H1 (cell line): ENCODE measurements around the gene PDHX. TPM values are rescaled to one million over a fixed set of nuclear protein-coding genes. Genes with fewer than 3 reads are reported as not detected.

Experiments used
- CTCF ChIA-PET: fragments of 300-600 bp; sonication (Branson Sonifier 250); formaldehyde crosslinking; loops from one replicate; lab custom pipeline; 2021; ENCODE audit not compliant: partially characterized antibody; lab: Charles Lee
- POLR2A ChIA-PET: fragments of 300-600 bp; sonication (Branson Sonifier 250); formaldehyde crosslinking; loops from one replicate; lab custom pipeline; 2021; ENCODE audit warnings: inconsistent platforms; ENCODE audit not compliant: partially characterized antibody; lab: Charles Lee
- DNase-seq, 2 experiments: peaks; one replicate each; pipeline versions ENCODE4 v3.0.0 to v3.0.0-alpha.2; 2010 to 2022; ENCODE audit warnings: low spot score in 2 of 2, low read depth in 1 of 2, mixed read lengths in 1 of 2
- FAIRE-seq: peaks from 2 replicates; lab custom pipeline; 2011; peaks lifted over from hg19 to GRCh38; lab: Jason Lieb, UNC
- H2AFZ ChIP-seq: 2 replicates; pipeline ENCODE4 v1.8.1; 2012; ENCODE audit warnings: low read length, inconsistent platforms
- H2AK5ac ChIP-seq: 2 replicates; pipeline ENCODE4 v1.6.1; 2013; ENCODE audit warnings: low read depth, low read length
- H2BK120ac ChIP-seq: replicated peaks from 2 replicates; pipeline ENCODE3; 2013; ENCODE audit warnings: low read depth, low read length, inconsistent platforms
- H2BK12ac ChIP-seq: 2 replicates; pipeline ENCODE4 v1.6.1; 2013; ENCODE audit warnings: low read depth, low read length
- H2BK15ac ChIP-seq: 2 replicates; pipeline ENCODE4 v1.6.1; 2013; ENCODE audit warnings: low read length
- H2BK20ac ChIP-seq: 2 replicates; pipeline ENCODE4 v1.6.1; 2013; ENCODE audit warnings: low read length
- H2BK5ac ChIP-seq: 2 replicates; pipeline ENCODE4 v1.6.1; 2013; ENCODE audit warnings: low read depth, low read length
- H3K14ac ChIP-seq: 2 replicates; pipeline ENCODE4 v1.6.1; 2013; ENCODE audit warnings: inconsistent platforms; ENCODE audit not compliant: insufficient read length
- H3K18ac ChIP-seq: 2 replicates; pipeline ENCODE4 v1.6.1; 2013; ENCODE audit warnings: low read length; ENCODE audit errors: extremely low read depth
- H3K23ac ChIP-seq: 2 replicates; pipeline ENCODE4 v1.6.1; 2013; ENCODE audit warnings: inconsistent platforms; ENCODE audit not compliant: insufficient read length
- H3K23me2 ChIP-seq: 2 replicates; pipeline ENCODE4 v1.6.1; 2013; ENCODE audit warnings: low read depth, low read length
- H3K27ac ChIP-seq: 2 replicates; pipeline ENCODE4 v1.6.1; 2011; ENCODE audit warnings: low read depth, low read length, inconsistent platforms
- H3K27me3 ChIP-seq, 4 experiments: replicated peaks in 1 of 4; 1 replicate in 1 of 4; 2 replicates in 3 of 4; pipeline versions ENCODE4 v1.6.1 to v1.8.1; 2011 to 2013; ENCODE audit warnings: low read length in 3 of 4, mild to moderate bottlenecking in 3 of 4, inconsistent platforms in 2 of 4, mixed read lengths in 2 of 4, moderate library complexity in 1 of 4; ENCODE audit not compliant: control insufficient read depth in 3 of 4, insufficient read depth in 3 of 4; ENCODE audit errors: extremely low read depth in 1 of 4
- H3K36me3 ChIP-seq, 4 experiments: 2 replicates each; pipeline versions ENCODE4 v1.6.1 to v1.8.1; 2011 to 2013; ENCODE audit warnings: mild to moderate bottlenecking in 4 of 4, low read length in 3 of 4, moderate library complexity in 2 of 4, control low read depth in 1 of 4, inconsistent platforms in 1 of 4; ENCODE audit not compliant: insufficient read depth in 4 of 4, control insufficient read depth in 2 of 4
- H3K4ac ChIP-seq: replicated peaks from 2 replicates; pipeline ENCODE3; 2013; ENCODE audit warnings: low read length, low read depth, mixed read lengths, inconsistent platforms; ENCODE audit not compliant: insufficient read length
- H3K4me1 ChIP-seq, 4 experiments: replicated peaks in 1 of 4; 1 replicate in 1 of 4; 2 replicates in 3 of 4; pipeline versions ENCODE4 v1.6.1 to v1.8.1; 2011 to 2013; ENCODE audit warnings: low read length in 3 of 4, inconsistent platforms in 2 of 4, mixed read lengths in 1 of 4; ENCODE audit not compliant: insufficient read depth in 4 of 4, control insufficient read depth in 3 of 4
- H3K4me2 ChIP-seq, 2 experiments: 2 replicates each; pipeline versions ENCODE4 v1.6.1 to v1.8.1; 2011 to 2013; ENCODE audit warnings: low read depth in 2 of 2, low read length in 2 of 2, control low read depth in 1 of 2, inconsistent platforms in 1 of 2, mild to moderate bottlenecking in 1 of 2; ENCODE audit not compliant: insufficient read depth in 1 of 2
- H3K4me3 ChIP-seq, 4 experiments: fragments of 200-600, 300-600 bp in 1 of 4; sonication (generic), shearing (Covaris generic), sonication (Bioruptor Twin) in 1 of 4; 2 replicates each; pipeline versions ENCODE4 v1.5.1 to v1.8.1; 2011 to 2016; ENCODE audit warnings: low read length in 4 of 4, low read depth in 3 of 4, control low read depth in 2 of 4, inconsistent platforms in 2 of 4, mild to moderate bottlenecking in 2 of 4, mixed read lengths in 1 of 4, moderate library complexity in 1 of 4; ENCODE audit not compliant: insufficient read depth in 2 of 4; ENCODE audit errors: extremely low read depth in 1 of 4
- H3K56ac ChIP-seq: replicated peaks from 2 replicates; pipeline ENCODE3; 2013; ENCODE audit warnings: low read depth, mild to moderate bottlenecking, mixed read lengths, low read length, inconsistent platforms; ENCODE audit not compliant: insufficient read length
- H3K79me1 ChIP-seq: 2 replicates; pipeline ENCODE4 v1.6.1; 2013; ENCODE audit warnings: low read depth, low read length, control low read depth
- H3K79me2 ChIP-seq, 2 experiments: 2 replicates each; pipeline versions ENCODE4 v1.6.1 to v1.8.1; 2012 to 2013; ENCODE audit warnings: low read length in 2 of 2, mild to moderate bottlenecking in 2 of 2, inconsistent platforms in 1 of 2; ENCODE audit not compliant: insufficient read depth in 2 of 2, control insufficient read depth in 1 of 2
- H3K9ac ChIP-seq, 4 experiments: replicated peaks in 1 of 4; 1 replicate in 1 of 4; 2 replicates in 3 of 4; pipeline versions ENCODE4 v1.6.1 to v1.8.1; 2011 to 2013; ENCODE audit warnings: low read depth in 3 of 4, low read length in 3 of 4, control low read depth in 2 of 4, mild to moderate bottlenecking in 2 of 4, moderate library complexity in 2 of 4, inconsistent platforms in 1 of 4; ENCODE audit errors: extremely low read depth in 1 of 4
- H3K9me3 ChIP-seq, 2 experiments: 2 replicates each; pipeline versions ENCODE4 v1.6.1 to v1.8.1; 2012 to 2013; ENCODE audit warnings: mild to moderate bottlenecking in 2 of 2, moderate library complexity in 2 of 2, control low read depth in 1 of 2, inconsistent platforms in 1 of 2, low read depth in 1 of 2, low read length in 1 of 2, mixed read lengths in 1 of 2; ENCODE audit not compliant: insufficient read depth in 2 of 2
- H4K20me1 ChIP-seq, 2 experiments: replicated peaks in 1 of 2; 2 replicates each; pipeline versions ENCODE3 to v1.8.1; 2011 to 2013; ENCODE audit warnings: inconsistent platforms in 2 of 2, low read length in 2 of 2, mild to moderate bottlenecking in 1 of 2; ENCODE audit not compliant: insufficient read depth in 2 of 2, control insufficient read depth in 1 of 2
- H4K5ac ChIP-seq: 2 replicates; pipeline ENCODE4 v1.6.1; 2013; ENCODE audit warnings: low read length, low read depth, mixed read lengths, inconsistent platforms; ENCODE audit not compliant: insufficient read length
- H4K8ac ChIP-seq: 2 replicates; pipeline ENCODE4 v1.8.0; 2013; ENCODE audit warnings: mild to moderate bottlenecking, moderate library complexity, low read length, inconsistent platforms; ENCODE audit not compliant: insufficient read depth; ENCODE audit errors: extremely low read depth
- H4K91ac ChIP-seq: replicated peaks from 2 replicates; pipeline ENCODE3; 2013; ENCODE audit warnings: low read length, mixed read lengths, inconsistent platforms; ENCODE audit not compliant: insufficient read length
- BCL11A ChIP-seq, 2 experiments: IDR thresholded peaks; one replicate each; pipeline ENCODE4 v1.6.1; 2011; ENCODE audit warnings: low read depth in 2 of 2, low read length in 2 of 2, mild to moderate bottlenecking in 2 of 2
- CBX8 ChIP-seq: fragments of 300-800, 300-1000 bp; sonication (generic); IDR thresholded peaks from 2 replicates; pipeline ENCODE4 v1.7.1; 2016; ENCODE audit warnings: low read depth, low read length, borderline replicate concordance
- CHD2 ChIP-seq: IDR thresholded peaks from 2 replicates; pipeline ENCODE4 v1.6.1; 2012; ENCODE audit warnings: low read length, improper control_type of control experiment
- FOSL1 ChIP-seq: IDR thresholded peaks from 2 replicates; pipeline ENCODE4 v1.6.1; 2011; ENCODE audit warnings: mild to moderate bottlenecking, low read depth, low read length, moderate library complexity; ENCODE audit not compliant: insufficient read depth
- GABPA ChIP-seq: IDR thresholded peaks from 2 replicates; pipeline ENCODE4 v1.6.1; 2011; ENCODE audit warnings: mild to moderate bottlenecking, low read length, moderate library complexity, borderline replicate concordance; ENCODE audit not compliant: insufficient read depth
- KDM4A ChIP-seq: IDR thresholded peaks from one replicate; pipeline ENCODE4 v1.7.1; 2012; ENCODE audit warnings: low read depth, mild to moderate bottlenecking, moderate library complexity, low read length, inconsistent platforms; ENCODE audit not compliant: severe bottlenecking
- NANOG ChIP-seq: IDR thresholded peaks from 2 replicates; pipeline ENCODE4 v1.6.1; 2011; ENCODE audit warnings: low read length, low read depth, mild to moderate bottlenecking, inconsistent platforms; ENCODE audit not compliant: insufficient read depth, poor library complexity, severe bottlenecking
- NRF1 ChIP-seq: IDR thresholded peaks from 2 replicates; pipeline ENCODE4 v1.6.1; 2011; ENCODE audit warnings: mild to moderate bottlenecking, low read depth, low read length, improper control_type of control experiment
- SAP30 ChIP-seq: fragments of 300-600 bp; sonication (generic); IDR thresholded peaks from 2 replicates; pipeline ENCODE4 v1.7.1; 2012; ENCODE audit warnings: low read length, moderate library complexity, mild to moderate bottlenecking, inconsistent platforms; ENCODE audit not compliant: insufficient read depth, insufficient replicate concordance
- SIX5 ChIP-seq: IDR thresholded peaks from 2 replicates; pipeline ENCODE4 v1.6.1; 2011; ENCODE audit warnings: mild to moderate bottlenecking, low read depth, low read length
- TAF1 ChIP-seq: IDR thresholded peaks from 2 replicates; pipeline ENCODE4 v1.6.1; 2011; ENCODE audit warnings: mild to moderate bottlenecking, low read depth, low read length
- WGBS, 2 experiments: shearing (Covaris generic) in 1 of 2; methylation state at CpG; one replicate each; pipeline versions ENCODE4 v1.1.6 to v1.1.7; 2013 to 2015; ENCODE audit warnings: low lambda C conversion rate in 2 of 2, mixed read lengths in 2 of 2, inconsistent platforms in 1 of 2, low coverage in 1 of 2, missing lambda C conversion rate in 1 of 2; ENCODE audit not compliant: insufficient replicate concordance in 2 of 2, insufficient coverage in 1 of 2, insufficient read length in 1 of 2; ENCODE audit errors: extremely low coverage in 1 of 2, missing lambda C conversion rate in 1 of 2; 5-methylcytosine and 5-hydroxymethylcytosine counted together
- polyA plus RNA-seq, 7 experiments: library from polyadenylated mRNA; depleted of rRNA in 3 of 7; stranded (reverse) in 5 of 7; unstranded in 2 of 7; fragments of >200 nt in 5 of 7; fragments of 200-250 nt in 2 of 7; gene quantifications; 1 replicate in 5 of 7; 2 replicates in 1 of 7; 4 replicates in 1 of 7; pipeline versions ENCODE4 v1.2.1 to v1.2.3, GENCODE V29; 2011 to 2013; ENCODE audit warnings: missing spikeins in 2 of 7, mixed read lengths in 2 of 7
- total RNA-seq: library from RNA; stranded (reverse); fragmentation: NEBNext Ultra II Directional; extraction: Animal tissue kit (Norgen Biotek cat#: 25700); gene quantifications from 2 replicates; pipeline ENCODE4 v1.2.1, GENCODE V29; 2021
- TF ChIP-seq, protein P1 (sequence below): IDR thresholded peaks from 2 replicates; pipeline ENCODE4 v1.6.1; 2012; ENCODE audit warnings: inconsistent platforms

The PDHX gene
- total and polyA plus RNA-seq, 2 of the 8 experiments (the other 6 are each of a cell fraction or from before 2014, with no cell fraction given) = 12.4 to 51.9 TPM

DNA sequence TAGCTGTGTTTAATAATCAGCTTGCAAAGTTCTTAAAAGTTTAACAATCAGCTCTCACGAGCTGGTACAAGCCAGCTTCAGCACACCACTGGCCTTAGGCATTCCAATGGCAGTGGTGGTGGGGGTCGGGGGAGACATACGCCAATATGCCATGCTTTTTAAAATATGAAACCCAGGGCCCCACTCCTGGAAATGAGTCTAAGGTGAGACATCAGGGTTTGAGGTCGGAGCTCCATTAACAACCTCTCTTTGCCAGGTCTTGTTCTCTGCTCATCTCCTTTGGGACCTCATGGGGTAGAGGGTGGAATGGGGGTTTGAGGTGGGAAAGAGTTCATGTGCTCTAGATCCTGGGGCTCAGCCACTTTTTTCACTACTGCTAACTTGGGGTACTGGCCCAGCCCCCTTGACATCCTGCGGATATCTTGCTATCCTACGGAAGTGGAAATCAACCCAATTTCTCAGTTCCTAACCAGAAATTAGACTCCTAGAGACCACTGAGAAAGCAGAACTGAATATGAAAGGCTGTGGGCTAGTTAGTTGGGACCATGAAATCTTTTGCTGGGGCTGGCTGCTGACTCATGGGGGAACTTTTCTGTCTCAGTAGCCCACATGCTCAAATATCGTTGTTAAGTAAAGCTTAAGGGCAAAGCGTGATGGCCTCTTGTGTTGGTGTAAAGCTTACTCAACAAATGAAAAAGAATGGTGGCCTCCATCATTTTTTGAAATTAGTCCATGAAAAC is 90.1 kb downstream of the PDHX start:
- 91% methylated on average over 8 of the region's 8 CpGs; no CpG with 5 or more reads in 1 of the 2 experiments for WGBS, 2 experiments
- Histone ChIP-seq H3K23ac (no peak overlapping the region), H3K36me3 (no peaks in the 10 kb centered on the region), H3K4me3 (no peak overlapping the region), H2BK5ac (no peak overlapping the region), H3K18ac (no peak overlapping the region), H3K79me2 (no peaks in the 10 kb centered on the region), H2AK5ac (no peak overlapping the region), H3K9ac (no peak overlapping the region), H2BK15ac (no peak overlapping the region), H3K4me1 (no peaks in the 10 kb centered on the region; a peak in 2 of 7 replicates), H2BK20ac (no peak overlapping the region), H3K9me3 (no peaks in the 10 kb centered on the region), H3K4me2 (no peak overlapping the region), H3K27ac (no peak overlapping the region), H3K27me3 (no peaks in the 10 kb centered on the region), H4K8ac (no peak overlapping the region), H2AFZ (no peak overlapping the region), H3K14ac (no peak overlapping the region), H3K4ac (no peak overlapping the region), H4K91ac (no peak overlapping the region), H4K20me1 (no peaks in the 10 kb centered on the region), H3K23me2 (no peaks in the 10 kb centered on the region), H3K56ac (no peak overlapping the region), H3K79me1 (no peaks in the 10 kb centered on the region), H2BK12ac (no peak overlapping the region), H2BK120ac (no peak overlapping the region), H4K5ac (no peak overlapping the region)
- no peak for FAIRE-seq
- DNase-seq = no peak
- ChIA-PET CTCF (interaction anchor here (1.0 to 1.3 kb wide), 2 partner anchors 7 to 231 kb away, joined by 3 to 5 read pairs; no protein-coding TSS in a partner anchor), POLR2A (no interaction called here)
- no peak for TF ChIP-seq CBX8
- no peak for TF ChIP-seq CHD2
- TF ChIP-seq TAF1 = no peak
- TF ChIP-seq, protein P1, sequence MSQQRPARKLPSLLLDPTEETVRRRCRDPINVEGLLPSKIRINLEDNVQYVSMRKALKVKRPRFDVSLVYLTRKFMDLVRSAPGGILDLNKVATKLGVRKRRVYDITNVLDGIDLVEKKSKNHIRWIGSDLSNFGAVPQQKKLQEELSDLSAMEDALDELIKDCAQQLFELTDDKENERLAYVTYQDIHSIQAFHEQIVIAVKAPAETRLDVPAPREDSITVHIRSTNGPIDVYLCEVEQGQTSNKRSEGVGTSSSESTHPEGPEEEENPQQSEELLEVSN = no peak
- no peak for TF ChIP-seq FOSL1
- TF ChIP-seq NRF1 = no peak
- TF ChIP-seq SAP30 = no peak
- no peak for TF ChIP-seq BCL11A (IDR thresholded peaks at IDR 0.05; ENCODE audit: low read depth in 2 of 2, low read length in 2 of 2)
- TF ChIP-seq GABPA = no peak
- TF ChIP-seq SIX5 = no peak
- no peak for TF ChIP-seq KDM4A
- TF ChIP-seq NANOG = no peak
